Choroid plexus epithelial cell (primary cell): ENCODE data around the gene ASPHD2.

ENCODE experiments used
- DNase-seq: peaks from one replicate; pipeline ENCODE4 v3.0.0-alpha.2; 2010; ENCODE audit warnings: low read depth
- H3K4me3 ChIP-seq: 2 replicates; pipeline ENCODE4 v1.5.1; 2011; ENCODE audit warnings: low read depth, mild to moderate bottlenecking, control low read depth, low read length, moderate library complexity
- CTCF ChIP-seq: conservative IDR thresholded peaks from 2 replicates; pipeline ENCODE4 v1.5.1; 2011; ENCODE audit warnings: low read depth, mild to moderate bottlenecking, control low read depth, inconsistent platforms, low read length, moderate library complexity

ASPHD2 gene

DNA sequence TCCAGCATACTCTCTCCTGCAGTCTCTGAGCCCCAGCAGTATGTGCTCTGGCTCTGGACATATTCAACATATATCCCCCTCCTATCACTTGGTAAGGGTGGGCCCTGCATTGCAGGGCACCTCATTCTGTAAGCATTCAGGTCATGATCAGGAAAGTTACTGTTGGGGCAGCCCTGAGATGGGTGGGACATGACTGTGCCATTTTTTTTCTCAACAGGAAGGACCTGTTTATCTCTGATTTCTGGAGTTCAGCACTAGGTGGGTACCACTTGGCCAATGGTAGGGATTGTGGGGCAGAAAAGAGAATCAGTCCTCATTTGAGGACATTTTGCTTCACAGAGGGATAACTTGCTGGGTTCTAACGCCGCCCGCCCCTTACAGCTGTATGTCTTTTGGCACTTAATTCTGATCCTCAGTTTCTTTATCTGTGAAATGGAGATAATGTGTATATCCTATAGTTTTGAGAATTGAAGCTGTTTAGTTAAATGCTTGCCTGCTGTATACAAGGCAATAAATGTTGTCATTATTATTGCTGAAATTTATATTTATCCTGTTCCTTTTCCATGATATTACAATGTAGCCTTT is 56.8 kb downstream of the ASPHD2 start:
- TF ChIP-seq CTCF: no peak
- no peak for DNase-seq
- H3K4me3 ChIP-seq: no peak overlapping the region

DNA sequence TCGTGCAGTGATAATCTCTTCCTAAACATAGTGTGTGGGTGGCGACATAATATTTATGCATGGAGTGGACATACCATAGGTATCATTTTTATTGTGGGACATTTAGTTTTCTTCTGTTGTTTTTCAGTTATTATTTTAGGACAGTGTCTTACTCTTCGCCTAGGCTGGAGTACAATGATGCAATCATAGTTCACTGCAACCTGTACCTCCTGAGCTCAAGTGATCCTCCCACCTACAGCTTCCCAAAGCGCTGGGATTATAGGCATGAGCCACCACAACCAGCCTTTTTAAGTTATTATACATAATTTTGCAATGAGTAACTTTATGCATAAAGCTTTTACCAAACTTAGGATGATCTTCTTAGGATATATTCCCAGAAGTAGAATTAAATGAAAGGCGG is 57.3 kb downstream of the ASPHD2 start:
- no peak for TF ChIP-seq CTCF
- DNase-seq: no peak
- H3K4me3 ChIP-seq: no peak overlapping the region

DNA sequence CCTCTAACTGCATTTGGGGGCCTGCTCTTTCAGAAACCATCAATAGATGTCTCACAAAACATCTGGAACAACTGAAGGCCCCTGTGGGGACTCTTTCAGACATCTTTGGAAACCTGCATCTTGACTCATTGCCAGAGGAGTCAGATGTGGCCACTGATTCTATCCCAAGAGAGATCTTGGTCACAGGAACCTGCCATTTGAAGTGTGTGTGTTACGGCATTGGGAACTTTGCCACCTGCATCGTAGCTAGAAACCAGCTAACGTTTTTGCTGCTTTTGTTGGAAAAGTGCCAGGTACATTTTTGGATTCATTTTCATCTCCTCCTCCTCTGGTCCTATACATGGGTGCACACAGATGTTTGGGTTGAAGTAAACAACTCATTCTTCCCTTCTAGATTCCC is 58.9 kb downstream of the ASPHD2 start:
- H3K4me3 ChIP-seq: no peak overlapping the region
- peak; percentile 17 for DNase-seq
- no peak for TF ChIP-seq CTCF

DNA sequence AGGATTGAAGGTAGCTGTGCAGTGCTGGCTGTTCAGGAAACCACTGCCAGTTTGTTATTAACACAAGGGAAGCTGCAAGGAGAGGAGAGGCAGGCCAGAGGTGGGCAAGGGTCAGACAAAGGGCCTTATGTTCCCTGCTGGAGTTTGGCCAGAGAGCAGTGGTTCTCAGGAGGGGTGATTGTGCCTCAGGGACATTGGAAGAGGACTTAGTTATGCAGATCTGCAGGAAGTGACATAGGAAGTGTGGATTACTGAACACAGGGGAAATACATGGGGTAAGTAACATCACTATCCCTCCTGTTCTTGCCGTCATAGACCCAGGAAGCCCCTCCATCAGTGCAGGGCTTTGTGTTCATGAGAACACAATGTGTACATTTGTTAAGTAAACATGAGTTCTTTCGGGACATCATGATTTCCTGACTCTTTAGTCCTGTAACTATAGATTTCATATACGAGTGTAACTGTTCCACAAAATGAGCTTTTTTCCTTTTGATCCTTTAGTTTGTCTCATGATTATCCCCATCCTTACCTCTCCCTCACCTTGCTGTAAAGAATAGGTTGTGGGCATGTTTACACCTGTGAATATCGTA is 60.5 kb downstream of the ASPHD2 start:
- no peak for TF ChIP-seq CTCF
- DNase-seq: no peak
- no peak overlapping the region for H3K4me3 ChIP-seq

DNA sequence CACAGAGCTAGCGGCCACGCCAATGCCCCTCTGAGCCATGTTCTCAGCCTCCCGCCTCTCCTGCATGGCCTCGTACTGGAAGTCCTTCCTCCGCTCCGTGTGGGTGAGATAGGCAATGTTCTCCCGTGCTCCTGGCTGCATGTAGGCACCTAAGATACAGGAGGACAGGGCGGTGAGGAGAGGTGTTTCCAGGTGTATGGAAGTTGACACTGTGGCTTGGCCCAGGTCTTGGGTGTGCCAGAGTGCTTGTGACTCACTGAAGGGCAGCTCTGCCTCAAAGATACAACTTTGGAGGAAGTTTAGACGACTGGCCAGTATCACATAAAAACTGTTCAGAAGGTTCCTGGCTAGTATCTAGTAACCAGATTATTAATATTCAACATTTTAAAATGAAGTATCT is 63.2 kb downstream of the ASPHD2 start:
- no peak for DNase-seq
- TF ChIP-seq CTCF: no peak
- H3K4me3 ChIP-seq: no peak overlapping the region

DNA sequence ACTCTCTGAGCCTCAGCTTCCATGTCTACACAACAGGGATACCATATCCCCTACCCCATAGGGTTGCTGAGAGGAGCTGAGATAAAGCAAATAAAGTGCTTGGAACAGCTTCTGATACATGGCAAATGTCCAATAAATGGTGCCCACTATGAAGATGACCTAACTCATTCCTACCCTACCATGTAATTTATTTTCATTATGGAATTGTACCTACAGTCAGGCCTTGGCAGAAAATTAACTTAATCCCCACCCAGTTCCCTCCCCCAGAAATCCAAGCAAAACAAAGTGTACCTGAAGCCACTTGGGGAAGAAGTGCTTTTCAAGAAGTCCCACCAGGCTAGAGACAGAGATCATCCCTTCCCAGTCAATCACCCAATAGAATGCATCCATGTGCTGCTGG is 65.4 kb downstream of the ASPHD2 start:
- no peak for TF ChIP-seq CTCF
- H3K4me3 ChIP-seq: no peak overlapping the region
- no peak for DNase-seq
